HL-60 (cell line): Measurements from ENCODE around the gene MKLN1.

ENCODE experiments used
- CTCF ChIP-seq: IDR thresholded peaks from one replicate; pipeline ENCODE4 v1.5.1; 2011; ENCODE audit warnings: low read length, control low read depth, inconsistent platforms; ENCODE audit not compliant: insufficient read depth
- POLR2AphosphoS5 ChIP-seq: IDR thresholded peaks from 2 replicates; pipeline ENCODE4 v1.6.1; 2012; ENCODE audit warnings: low read depth
- REST ChIP-seq: IDR thresholded peaks from 2 replicates; pipeline ENCODE4 v1.6.1; 2012; ENCODE audit warnings: low read depth; ENCODE audit not compliant: insufficient replicate concordance

- TF ChIP-seq CTCF (no peak), REST (no peak), POLR2AphosphoS5 (no peak)
Observed at GRCh38 chr7:131488361-131488760, 160.7 kb downstream of the MKLN1 start.
